NCI-H187 (cell line): Measurements from ENCODE around the gene RAD1.

ENCODE experiments used
- DNase-seq, 2 experiments: peaks; one replicate each; lab custom pipeline; 2025; lab: John Stamatoyannopoulos, UW

Gene RAD1

GRCh38 chr5:34915856-34916192 is 520 bp upstream of the RAD1 start:
- no peak for DNase-seq

GRCh38 chr5:34914671-34915138 is 599 bp downstream of the RAD1 start:
- DNase-seq: no peak

- no peak for DNase-seq
These were observed 2.2 kb downstream of the RAD1 start for GRCh38 chr5:34913072-34913471.

- no peak for DNase-seq
These were observed 9.7 kb downstream of the RAD1 start for GRCh38 chr5:34905564-34905963.

- DNase-seq: no peak
These were observed 12.0 kb downstream of the RAD1 start for GRCh38 chr5:34903260-34903659.

GRCh38 chr5:34900652-34901051 is 14.7 kb downstream of the RAD1 start:
- DNase-seq: peak; percentile 28 to 62

GRCh38 chr5:34899066-34899465 is 16.2 kb downstream of the RAD1 start:
- no peak for DNase-seq

- peak in 1 of 2 experiments; percentile 36 for DNase-seq
These were observed 16.9 kb downstream of the RAD1 start for GRCh38 chr5:34898258-34898895.

GRCh38 chr5:34897646-34898045 is 17.7 kb downstream of the RAD1 start:
- no peak for DNase-seq

- DNase-seq: no peak
These were observed 19.5 kb downstream of the RAD1 start for GRCh38 chr5:34895641-34896419.

- DNase-seq: no peak
These were observed 20.6 kb downstream of the RAD1 start for GRCh38 chr5:34894716-34895115.

- DNase-seq: no peak
These were observed 22.9 kb downstream of the RAD1 start for GRCh38 chr5:34892414-34892813.

- DNase-seq: no peak
These were observed 23.3 kb downstream of the RAD1 start for GRCh38 chr5:34891981-34892380.

- DNase-seq: no peak
These were observed 25.9 kb downstream of the RAD1 start for GRCh38 chr5:34889394-34889793.

- DNase-seq: no peak
These were observed 28.7 kb downstream of the RAD1 start for GRCh38 chr5:34886392-34887119.

- DNase-seq: no peak
These were observed 34.1 kb downstream of the RAD1 start for GRCh38 chr5:34881246-34881645.

GRCh38 chr5:34876275-34876674 is 39.0 kb downstream of the RAD1 start:
- DNase-seq: no peak

GRCh38 chr5:34870382-34870781 is 44.9 kb downstream of the RAD1 start:
- no peak for DNase-seq

- no peak for DNase-seq
These were observed 46.0 kb downstream of the RAD1 start for GRCh38 chr5:34869256-34869655.

GRCh38 chr5:34868791-34869190 is 46.5 kb downstream of the RAD1 start:
- no peak for DNase-seq

GRCh38 chr5:34867660-34868059 is 47.6 kb downstream of the RAD1 start:
- DNase-seq: no peak

GRCh38 chr5:34866989-34867471 is 48.3 kb downstream of the RAD1 start:
- DNase-seq: no peak

- DNase-seq: no peak
These were observed 50.2 kb downstream of the RAD1 start for GRCh38 chr5:34865091-34865490.
